GM12875 (cell line): Measurements from ENCODE around the gene RAPGEFL1.
"Not testable (repeated sequence)": the region's sequence is repeated elsewhere in the genome, so short reads cannot be mapped to it uniquely, and the experiment has no call there.

Experiments
- H3K4me3 ChIP-seq: one replicate; pipeline ENCODE4 v1.5.1; 2011; ENCODE audit warnings: low read depth, low read length, control low read depth
- TF ChIP-seq, protein P1 (sequence below): IDR thresholded peaks from 2 replicates; pipeline ENCODE4 v1.5.1; 2011; ENCODE audit warnings: low read depth, mild to moderate bottlenecking, control low read depth, inconsistent platforms, low read length, moderate library complexity, borderline replicate concordance; ENCODE audit not compliant: insufficient read depth

RAPGEFL1 gene, protein sequence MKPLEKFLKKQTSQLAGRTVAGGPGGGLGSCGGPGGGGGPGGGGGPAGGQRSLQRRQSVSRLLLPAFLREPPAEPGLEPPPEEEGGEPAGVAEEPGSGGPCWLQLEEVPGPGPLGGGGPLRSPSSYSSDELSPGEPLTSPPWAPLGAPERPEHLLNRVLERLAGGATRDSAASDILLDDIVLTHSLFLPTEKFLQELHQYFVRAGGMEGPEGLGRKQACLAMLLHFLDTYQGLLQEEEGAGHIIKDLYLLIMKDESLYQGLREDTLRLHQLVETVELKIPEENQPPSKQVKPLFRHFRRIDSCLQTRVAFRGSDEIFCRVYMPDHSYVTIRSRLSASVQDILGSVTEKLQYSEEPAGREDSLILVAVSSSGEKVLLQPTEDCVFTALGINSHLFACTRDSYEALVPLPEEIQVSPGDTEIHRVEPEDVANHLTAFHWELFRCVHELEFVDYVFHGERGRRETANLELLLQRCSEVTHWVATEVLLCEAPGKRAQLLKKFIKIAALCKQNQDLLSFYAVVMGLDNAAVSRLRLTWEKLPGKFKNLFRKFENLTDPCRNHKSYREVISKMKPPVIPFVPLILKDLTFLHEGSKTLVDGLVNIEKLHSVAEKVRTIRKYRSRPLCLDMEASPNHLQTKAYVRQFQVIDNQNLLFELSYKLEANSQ

GRCh38 chr17:40177275-40177874 is at the start of gene RAPGEFL1:
Gene RAPGEFL1, plus strand, starts transcription at chr17:40177470. Its CDS starts 392 bp downstream, at chr17:40177862.
- TF ChIP-seq, protein P1, sequence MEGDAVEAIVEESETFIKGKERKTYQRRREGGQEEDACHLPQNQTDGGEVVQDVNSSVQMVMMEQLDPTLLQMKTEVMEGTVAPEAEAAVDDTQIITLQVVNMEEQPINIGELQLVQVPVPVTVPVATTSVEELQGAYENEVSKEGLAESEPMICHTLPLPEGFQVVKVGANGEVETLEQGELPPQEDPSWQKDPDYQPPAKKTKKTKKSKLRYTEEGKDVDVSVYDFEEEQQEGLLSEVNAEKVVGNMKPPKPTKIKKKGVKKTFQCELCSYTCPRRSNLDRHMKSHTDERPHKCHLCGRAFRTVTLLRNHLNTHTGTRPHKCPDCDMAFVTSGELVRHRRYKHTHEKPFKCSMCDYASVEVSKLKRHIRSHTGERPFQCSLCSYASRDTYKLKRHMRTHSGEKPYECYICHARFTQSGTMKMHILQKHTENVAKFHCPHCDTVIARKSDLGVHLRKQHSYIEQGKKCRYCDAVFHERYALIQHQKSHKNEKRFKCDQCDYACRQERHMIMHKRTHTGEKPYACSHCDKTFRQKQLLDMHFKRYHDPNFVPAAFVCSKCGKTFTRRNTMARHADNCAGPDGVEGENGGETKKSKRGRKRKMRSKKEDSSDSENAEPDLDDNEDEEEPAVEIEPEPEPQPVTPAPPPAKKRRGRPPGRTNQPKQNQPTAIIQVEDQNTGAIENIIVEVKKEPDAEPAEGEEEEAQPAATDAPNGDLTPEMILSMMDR, result no peak
- H3K4me3 ChIP-seq, result peak within 1 kb of the TSS; percentile 38

GRCh38 chr17:40129498-40129897 is 47.8 kb upstream of the RAPGEFL1 start:
- H3K4me3 ChIP-seq, result no peak overlapping the region
- TF ChIP-seq, protein P1, result no peak

- TF ChIP-seq, protein P1, result no peak
- no peak overlapping the region for H3K4me3 ChIP-seq
These were observed 46.8 kb upstream of the RAPGEFL1 start for GRCh38 chr17:40130352-40131042.

GRCh38 chr17:40134184-40134583 is 43.1 kb upstream of the RAPGEFL1 start:
- TF ChIP-seq, protein P1, result no peak

GRCh38 chr17:40135817-40136216 is 41.5 kb upstream of the RAPGEFL1 start:
- TF ChIP-seq, protein P1, result no peak
- H3K4me3 ChIP-seq, result no peak overlapping the region

More at GRCh38 chr17:40134184-40134583, 43.1 kb upstream of the RAPGEFL1 start:
- H3K4me3 ChIP-seq, result no peak overlapping the region

DNA sequence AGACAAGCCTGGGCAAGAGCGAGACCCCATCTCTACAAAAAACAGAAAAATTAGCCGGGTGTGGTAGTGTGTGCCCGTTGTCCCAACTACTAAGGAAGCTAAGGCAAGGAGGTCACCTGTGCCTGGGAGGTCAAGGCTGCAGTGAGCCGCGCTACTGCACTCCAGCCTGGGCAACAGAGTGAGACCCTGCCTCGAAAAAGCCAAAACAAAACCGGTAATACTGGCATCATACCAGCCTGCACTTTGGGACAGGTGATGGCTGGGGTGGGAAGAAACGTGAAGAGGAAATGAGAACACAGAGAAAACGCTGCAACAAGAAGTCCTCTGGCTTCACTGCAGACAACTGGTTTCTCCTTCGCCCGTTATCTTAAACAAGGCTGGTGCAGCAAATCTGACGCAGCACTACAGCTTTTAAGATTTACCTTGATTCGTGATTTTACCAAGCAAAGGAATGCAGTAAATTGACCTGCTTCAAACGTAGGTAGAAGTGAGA is 37.7 kb upstream of the RAPGEFL1 start:
- TF ChIP-seq, protein P1, result no peak
- peak overlapping the region; percentile 90 for H3K4me3 ChIP-seq

DNA sequence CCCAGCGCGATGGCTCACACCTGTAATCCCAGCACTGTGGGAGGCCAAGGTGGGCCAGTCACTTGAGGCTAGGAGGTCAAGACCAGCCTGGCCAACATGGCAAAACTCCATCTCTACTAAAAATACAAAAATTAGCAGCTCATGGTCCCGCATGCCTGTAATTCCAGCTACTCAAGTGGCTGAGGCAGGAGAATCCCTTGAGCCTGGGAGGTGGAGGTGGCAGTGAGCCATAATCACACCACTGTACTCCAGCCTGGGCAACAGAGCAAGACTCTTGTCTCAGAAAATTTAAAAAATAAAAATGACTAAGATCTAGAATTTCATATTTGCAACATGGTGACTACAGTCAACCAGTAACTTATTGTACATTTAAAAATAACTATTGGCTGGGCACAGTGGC is 34.1 kb upstream of the RAPGEFL1 start:
- H3K4me3 ChIP-seq, result not testable (repeated sequence)
